HG03025 (cell line): Measurements from ENCODE around the gene ZMAT3.
"Not testable (repeated sequence)": the region's sequence is repeated elsewhere in the genome, so short reads cannot be mapped to it uniquely, and the experiment has no call there.

ENCODE experiments used
- ATAC-seq: cut with Tn5 transposase; IDR thresholded peaks from one replicate; pipeline ENCODE4 v1.9.1; 2021; ENCODE audit warnings: mild to moderate bottlenecking, moderate library complexity; ENCODE audit not compliant: unreplicated experiment, low FRiP score

ZMAT3 gene, protein sequence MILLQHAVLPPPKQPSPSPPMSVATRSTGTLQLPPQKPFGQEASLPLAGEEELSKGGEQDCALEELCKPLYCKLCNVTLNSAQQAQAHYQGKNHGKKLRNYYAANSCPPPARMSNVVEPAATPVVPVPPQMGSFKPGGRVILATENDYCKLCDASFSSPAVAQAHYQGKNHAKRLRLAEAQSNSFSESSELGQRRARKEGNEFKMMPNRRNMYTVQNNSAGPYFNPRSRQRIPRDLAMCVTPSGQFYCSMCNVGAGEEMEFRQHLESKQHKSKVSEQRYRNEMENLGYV

DNA sequence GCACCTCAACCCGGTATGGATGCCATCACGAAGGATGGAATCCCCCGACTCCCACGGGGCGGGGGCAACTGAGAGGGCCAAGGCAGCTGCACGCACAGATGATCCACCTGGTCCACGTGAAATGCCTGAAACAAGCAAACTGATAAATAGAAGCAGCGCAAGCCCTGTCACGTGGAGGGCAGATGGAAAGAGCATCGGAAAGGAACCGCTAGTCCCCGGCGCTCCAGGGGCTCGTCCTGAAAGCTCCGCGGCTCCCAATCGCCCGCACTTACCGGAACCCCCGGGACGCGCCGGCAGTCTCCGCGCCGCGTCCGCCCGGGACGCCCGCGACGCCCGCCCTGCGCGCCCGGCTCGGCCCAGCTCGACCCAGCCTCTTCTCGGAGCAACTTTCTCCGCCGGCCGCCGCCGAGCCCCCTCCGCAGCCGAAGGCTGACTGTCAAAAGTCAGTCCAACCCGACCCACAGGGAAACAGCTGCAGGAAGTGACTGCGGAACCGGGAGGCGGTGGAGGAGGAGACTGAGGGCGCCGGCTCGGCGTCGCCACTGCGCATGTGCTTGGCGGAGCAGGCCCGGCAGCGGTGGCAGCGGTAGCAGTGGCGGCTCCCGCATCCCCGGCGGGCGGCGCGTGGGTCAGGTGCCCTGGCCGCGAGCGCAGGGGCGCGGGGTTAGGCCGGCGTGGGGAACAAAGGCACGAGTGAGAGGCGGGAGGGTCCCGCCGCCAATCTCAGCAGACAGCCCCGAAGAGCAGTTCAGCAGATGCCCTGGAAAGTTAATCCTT is at the start of gene ZMAT3:
TSS of gene ZMAT3 (minus strand) at position 487 of the 777 bp plus-strand sequence. CDS start 4,057 bp downstream, outside the sequence.
- peak; percentile 72 for ATAC-seq

DNA sequence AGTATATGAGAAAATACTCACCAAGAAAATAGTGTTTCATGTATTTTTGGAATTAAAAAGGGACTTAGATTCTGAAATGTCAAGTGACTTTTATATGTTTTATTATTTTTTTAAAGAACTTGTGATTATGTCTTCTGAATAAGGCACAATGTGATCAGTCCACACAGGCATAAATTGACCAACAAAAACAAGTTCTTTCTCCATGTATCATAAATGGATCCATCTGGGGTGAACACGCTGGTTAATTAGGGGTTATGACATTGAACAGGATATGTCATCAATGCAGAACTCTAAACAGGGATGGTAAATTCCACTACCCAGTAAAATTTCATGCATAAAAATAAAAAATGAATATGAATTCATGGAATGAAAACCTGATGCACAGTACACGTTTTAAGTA is 45.2 kb upstream of the ZMAT3 start:
- ATAC-seq, result no peak

DNA sequence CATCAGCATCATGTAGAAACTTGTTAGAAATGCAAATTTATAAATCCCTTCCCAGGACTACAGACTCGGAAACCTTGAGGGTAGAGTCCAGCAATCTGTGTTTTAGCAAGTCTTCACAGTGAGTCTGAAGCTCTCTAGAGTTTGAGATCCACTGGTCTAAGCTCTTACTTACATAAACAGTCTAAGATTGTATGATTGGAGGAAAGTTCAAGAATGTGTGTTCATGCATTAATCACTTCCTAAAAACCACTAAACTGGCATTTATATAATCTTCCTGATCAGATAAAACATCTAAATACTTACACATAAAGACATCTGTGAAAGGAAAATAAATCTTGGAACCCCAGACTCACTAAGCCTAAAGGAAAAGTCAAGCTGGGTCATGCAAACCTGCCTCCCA is 43.8 kb upstream of the ZMAT3 start:
- ATAC-seq, result not testable (repeated sequence)

DNA sequence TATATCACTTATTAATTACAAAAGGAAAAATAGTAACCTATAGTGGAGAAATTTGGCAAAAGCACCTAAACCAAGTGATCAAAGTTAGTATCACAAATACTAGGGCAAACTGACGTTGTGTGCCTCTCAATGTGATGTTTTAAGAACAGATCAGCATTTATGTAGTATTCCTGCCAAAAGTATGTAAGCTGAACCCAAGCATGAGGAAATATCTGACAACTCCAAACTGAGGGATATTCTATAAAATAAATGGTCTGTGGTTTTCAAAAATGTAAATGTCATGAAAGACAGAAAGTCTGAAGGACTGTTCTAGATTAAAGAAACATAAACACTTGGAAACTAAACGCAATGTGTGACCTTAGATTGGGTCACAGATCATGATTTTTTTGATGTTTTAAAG is 42.3 kb upstream of the ZMAT3 start:
- ATAC-seq, result no peak

DNA sequence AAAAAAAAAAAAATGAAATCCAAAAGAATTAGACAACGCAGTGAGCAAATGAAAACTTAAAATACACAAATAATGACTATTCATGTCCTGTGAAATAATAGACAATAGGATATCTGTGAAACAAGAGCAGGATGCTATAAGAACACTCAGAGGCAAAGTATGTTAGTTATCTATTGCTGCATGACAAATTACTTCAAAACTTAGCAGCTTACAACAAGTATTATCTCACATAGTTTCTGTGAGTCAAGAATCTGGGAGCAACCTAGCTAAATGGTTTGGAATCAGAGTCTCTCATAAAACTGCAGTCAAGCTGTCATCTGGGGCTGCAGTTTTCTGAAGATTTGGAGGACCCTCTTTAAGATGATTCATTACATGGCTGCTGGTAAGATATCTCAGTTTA is 36.5 kb upstream of the ZMAT3 start:
- no peak for ATAC-seq

DNA sequence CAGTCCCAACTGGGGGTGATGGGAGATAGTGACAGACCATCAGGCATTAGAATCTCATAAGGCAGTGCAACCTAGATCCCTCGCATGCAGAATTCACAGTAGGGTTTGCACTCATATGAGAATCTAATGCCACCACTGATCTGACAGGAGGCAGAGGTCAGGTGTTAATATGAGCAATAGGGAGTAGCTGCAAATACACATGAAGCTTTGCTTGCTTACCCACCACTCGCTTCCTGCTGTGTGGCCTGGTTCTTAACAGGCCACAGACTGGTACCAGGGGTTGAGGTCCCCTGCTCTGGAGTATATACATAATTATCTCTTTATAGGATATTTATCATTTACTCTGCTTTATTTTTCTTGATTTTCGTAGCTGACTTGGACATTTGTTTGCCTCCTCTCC is 36.0 kb upstream of the ZMAT3 start:
- no peak for ATAC-seq

DNA sequence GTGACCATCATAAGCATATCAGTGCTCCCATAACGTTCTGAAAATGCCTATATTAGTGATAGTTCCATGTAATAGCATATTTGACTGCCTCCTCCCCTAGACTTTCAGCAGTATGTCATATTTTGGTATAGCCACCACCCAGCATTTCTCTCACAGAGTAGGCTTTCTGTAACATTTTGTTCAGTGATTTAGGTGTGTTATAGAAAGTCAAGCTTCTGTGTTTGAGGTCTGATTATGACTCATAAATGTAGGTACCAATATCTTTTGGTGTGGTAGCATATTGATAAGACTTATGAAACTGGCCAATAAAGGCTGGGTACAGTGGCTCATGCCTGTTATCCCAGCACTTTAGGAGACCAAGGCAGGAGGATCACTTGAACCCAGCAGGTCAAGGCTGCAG is 34.3 kb upstream of the ZMAT3 start:
- ATAC-seq, result no peak

DNA sequence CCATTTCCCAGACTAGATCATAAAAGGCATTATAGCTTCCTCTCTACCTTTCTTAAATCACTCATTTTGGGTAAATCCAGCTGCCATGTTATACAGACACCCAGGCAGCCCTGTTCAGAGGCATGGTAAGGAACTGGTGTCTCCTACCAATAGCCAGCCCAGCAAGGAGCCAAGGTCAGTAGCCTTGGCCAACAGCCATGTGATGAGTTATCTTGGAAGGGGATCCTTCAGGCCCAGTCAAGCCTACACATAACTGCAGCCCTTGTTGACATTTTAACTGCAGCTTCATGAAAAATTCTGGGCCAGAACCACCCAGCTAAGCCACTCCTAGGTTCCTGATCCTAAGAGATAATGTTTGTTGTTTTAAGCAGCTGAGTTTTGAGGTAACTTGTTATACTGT is 29.0 kb upstream of the ZMAT3 start:
- no peak for ATAC-seq

DNA sequence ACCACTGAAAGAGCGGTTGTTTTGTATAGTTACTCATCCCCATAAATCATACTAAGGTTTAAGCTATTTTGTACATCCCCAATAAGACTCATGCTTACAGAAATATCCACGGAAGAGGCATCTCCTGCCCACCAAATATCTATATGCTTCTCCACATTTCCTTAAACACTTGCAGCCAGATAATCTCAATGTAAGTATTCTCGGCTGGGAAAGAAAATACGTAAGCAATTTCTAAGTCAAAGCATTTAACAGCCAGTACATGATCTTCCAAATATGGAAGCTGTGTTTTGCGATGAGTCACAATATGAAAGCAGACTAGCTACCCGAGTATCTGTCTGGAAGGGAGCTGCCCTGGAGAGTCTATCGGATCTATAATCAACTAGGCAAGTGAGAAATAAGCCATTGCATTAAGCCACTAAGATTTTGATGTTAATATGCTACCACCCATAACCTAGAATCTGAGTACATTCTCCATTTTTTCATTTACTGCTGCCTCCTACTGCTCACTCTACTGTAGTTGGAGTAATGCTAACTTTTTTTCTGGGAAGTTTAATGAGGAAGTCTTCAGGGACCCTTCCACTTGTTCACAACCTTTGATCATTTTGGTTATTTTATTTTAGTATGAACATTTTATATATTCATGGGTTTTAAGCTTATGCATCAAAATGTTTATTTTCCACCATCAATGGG is 26.9 kb upstream of the ZMAT3 start:
- ATAC-seq, result no peak

DNA sequence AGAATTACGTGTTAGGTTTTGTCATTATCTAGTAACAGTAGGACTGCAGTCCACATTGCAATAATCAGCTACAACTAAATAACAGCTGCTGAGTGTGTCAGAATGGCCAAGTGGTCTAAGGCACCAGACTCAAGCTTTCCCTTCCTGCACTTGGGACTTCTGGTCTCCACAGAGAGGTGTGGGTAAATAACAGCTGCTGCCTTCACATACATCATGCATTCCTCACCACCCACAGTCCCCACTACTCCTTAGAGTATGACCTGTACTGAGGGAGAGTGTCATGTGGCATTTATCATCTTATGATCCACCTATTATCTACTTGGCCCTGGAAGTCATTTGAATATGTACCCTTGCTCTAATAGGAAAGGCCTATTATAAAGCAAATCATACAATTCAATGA is 22.2 kb upstream of the ZMAT3 start:
- no peak for ATAC-seq

DNA sequence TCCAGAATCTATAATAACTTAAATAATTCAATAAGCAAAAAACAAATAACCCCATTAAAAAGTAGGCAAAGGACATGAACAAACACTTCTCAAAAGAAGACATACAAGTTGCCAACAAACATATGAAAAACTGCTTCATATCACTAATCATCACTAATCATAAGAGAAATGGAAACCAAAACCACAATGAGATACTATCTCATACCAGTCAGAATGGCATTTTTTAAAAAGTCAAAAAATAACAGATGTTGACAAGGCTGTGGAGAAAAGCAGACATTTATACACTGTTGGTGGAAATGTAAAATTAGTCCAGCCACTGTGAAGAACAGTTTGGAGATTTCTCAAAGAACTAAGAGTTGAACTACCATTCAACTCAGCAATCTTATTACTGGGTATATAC is 19.5 kb upstream of the ZMAT3 start:
- ATAC-seq, result no peak

DNA sequence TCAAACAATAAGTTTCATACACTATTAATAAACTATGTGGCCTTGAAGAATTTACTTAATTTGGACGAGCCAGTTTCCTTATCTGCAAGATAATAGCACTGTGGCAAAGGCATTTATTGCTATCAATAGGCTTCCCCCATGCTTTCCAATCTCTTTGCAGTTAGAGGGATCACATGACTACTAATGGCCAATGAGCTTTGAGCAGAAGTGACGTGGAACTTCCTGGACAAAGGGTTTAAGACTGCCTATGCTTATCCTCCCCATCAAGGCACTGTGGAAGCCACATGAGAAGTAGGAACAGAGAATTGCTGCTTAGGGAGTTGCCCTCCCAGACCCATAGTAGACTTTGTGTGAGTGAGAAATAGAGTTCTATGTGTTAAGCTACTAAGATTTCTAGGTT is 16.7 kb upstream of the ZMAT3 start:
- ATAC-seq, result no peak

DNA sequence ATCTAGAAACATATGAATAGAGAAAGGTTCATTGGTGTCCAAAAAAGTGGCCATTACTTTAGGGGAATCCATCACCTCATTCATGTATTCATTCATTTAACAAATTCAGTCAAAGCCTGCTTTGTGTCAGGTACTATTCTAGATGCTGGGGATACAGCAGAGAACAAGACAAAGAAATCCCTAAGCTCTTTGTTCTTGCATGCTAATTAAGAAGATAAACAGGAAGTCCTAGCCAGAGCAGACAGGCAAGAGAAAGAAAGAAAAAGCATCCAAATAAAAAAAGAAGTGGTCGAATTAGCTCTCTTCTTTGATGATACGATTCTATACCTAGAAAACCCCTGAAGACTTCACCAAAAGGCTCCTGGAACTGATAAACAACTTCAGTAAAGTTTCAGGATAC is 12.4 kb upstream of the ZMAT3 start:
- peak; percentile 53 for ATAC-seq

DNA sequence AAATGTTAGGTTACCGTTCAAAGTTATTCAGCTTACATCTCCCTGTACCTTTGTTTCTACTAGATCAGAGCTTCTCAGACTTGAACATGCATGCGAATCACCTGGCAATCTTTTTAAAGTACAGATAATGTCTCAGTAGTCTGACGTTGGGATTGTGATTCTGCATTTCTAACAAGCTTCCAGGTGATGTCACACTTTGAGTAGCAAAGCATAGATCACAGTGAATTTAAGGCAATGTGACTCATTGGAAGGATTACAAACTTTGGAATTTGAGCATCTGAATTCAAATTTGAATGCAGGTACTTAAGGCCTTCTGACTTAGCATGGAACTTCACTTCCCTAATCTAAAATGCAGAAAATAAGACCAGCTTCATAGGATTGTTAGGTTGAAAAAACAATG is 10.8 kb upstream of the ZMAT3 start:
- ATAC-seq, result no peak

DNA sequence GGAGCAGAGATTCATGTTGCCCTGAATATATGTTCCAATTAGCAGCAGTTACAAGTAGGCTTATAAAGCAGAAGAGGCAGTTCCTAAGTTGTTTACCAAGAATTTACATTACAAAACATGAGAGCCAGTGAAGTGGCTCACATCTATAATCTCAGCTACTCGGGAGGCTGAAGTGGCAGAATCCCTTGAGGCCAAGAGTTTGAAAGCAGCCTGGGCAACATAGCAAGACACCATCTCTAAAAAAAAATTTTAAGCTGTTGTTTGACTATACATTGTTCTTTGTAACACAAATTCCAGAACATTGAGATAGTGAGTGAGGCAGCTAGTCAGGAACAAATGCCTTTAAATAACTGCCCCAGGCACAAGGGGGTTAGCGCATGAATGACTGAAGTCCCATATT is 10.3 kb upstream of the ZMAT3 start:
- no peak for ATAC-seq

DNA sequence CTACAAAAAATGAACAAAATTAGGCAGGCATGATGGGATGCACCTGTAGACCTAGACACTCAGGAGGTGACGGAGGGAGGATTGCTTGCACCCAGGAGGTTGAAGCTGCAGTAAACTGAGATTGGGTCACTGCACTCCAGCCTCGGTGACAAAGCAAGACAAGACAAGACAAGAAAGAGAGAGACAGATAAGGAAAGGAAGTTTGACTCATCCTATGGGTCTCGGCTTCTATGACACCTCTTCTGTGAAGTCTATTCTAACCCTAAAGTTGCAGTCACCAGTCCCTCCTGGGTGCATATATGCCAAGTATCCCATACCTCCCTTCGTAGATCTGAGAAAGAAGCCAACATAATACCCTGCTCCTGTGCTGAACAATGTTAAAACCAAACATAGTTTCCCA is 7.9 kb upstream of the ZMAT3 start:
- ATAC-seq, result no peak

DNA sequence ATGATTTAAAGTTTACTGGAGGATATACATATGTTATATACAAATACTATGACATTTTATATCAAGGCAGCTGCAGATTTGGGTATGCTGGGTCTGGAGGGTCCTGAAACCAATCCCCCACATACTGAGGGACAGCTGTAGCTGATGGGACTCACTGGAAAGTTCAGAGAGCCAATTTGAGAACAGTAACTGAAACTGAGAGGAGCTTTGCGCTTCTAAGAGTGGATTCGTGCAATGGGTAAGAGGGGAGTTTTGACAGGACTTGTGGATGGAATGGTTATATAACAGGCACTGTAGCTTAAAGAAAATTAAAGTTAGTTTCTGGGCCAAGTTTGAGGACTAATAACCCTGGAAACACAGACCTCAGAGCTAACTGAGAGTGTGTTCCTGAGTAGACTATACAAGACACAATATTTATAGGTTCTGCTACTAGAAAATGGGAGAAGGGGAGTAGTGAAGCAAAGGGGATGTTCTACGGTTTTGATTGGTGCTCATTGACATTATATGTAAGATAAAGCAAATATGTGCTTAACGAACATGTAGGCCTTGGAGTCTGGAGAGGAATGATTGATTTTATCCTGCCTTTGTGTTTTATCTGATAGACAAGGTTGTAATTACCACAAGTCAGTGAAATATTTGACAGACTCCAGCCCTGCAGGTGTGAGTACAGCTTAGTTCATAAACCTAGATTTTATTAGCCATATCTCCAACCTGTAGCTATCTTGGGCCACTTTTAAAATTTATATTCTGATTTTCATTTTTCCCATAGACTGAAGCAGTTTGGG is 4.8 kb upstream of the ZMAT3 start:
- ATAC-seq, result no peak

DNA sequence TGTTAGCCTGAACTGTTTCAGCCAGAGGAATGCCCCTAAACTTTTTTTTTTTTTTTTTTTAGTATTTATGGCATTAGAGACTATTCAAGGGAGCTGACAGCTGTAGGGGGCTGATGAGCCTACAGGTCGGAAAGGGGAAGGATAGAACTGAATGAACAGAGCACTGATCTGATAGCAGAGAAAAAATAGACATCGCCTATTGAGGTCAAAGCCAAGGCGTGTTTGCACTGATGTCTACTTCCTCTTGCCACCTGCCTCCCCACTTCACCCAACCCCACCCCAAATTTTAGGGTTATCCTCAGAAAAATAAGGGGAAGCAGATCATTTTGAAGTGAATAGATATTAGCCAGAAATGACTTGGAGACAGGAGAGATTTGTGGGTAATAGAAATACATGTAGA is 3.0 kb upstream of the ZMAT3 start:
- ATAC-seq, result no peak

DNA sequence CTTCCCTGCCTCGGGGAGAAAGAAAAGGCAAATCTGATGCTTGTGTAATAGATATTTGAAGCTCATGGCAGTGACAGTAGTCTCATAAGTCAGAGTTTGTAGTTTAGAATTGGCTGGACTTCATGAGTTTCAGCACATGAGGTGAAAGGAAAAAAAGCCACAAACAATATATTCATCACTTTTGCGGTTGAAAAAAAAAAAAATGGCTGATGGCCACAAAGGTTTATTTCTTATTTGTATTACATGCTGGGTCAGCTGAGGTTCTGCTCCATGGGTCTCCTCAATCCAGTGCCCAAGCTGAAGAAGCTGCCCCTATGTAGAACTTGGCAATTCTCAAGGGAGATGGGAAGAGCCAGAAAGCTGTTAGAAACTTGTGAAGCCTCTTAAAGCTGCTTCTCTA is 2.2 kb upstream of the ZMAT3 start:
- no peak for ATAC-seq

DNA sequence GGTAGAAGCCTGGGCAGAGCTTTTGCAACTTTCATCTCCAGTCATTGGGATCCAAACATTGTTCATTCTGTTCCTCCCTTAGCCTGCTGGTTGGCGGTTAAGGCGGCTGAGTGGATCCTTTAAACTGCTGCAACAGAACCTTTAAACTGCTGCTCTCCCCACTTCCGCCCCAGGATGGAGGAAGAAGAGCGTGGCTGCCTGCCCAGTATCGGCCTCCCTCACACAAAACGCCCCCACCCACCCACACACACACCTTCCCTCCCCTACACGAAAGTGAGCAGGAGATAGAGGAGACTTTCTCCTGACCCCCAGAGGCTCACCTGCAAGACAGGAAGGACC is 460 bp upstream of the ZMAT3 start:
- peak; percentile 32 for ATAC-seq

DNA sequence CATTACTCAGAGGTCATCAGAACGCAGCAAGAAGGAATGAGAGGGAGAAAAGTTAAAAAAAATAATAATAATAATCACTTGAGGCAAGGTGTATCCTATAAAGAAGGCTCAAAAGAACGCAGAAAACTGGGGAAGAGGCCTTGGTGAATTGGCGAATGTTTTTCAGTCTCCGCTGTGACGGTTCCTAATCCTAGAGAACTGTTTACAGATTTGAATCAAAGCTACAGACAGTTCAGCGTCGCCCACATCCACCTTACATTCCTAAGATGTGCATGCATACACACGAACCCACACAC is 634 bp downstream of the ZMAT3 start:
- ATAC-seq, result no peak
